Heart right ventricle (tissue), 16 donors: ENCODE results near the gene FGL2. TPM values are rescaled to one million over a fixed set of nuclear protein-coding genes. Genes with fewer than 3 reads are reported as not detected.

Experiments
- ATAC-seq, 8 donors: fragments of 200-7000 bp; cut with Tn5 transposase; one replicate each; pipeline ENCODE4 v1.9.1; 2020; ENCODE audit warnings: mild to moderate bottlenecking in 8 of 8, moderate library complexity in 8 of 8, moderate number of reproducible peaks in 1 of 8
- DNase-seq, 2 donors: peaks; one replicate each; pipeline ENCODE4 v3.0.0-alpha.2; 2020
- H3K27ac ChIP-seq, 10 donors: fragments of 200-600 bp; sonication (generic) in 2 of 10; one replicate each; pipeline versions ENCODE4 v1.5.0 to v1.8.0; 2020 to 2022; ENCODE audit warnings: mild to moderate bottlenecking in 3 of 10
- H3K27me3 ChIP-seq, 7 donors: fragments of 200-600 bp; one replicate each; pipeline ENCODE4 v1.8.0; 2021 to 2022; ENCODE audit warnings: mild to moderate bottlenecking in 2 of 7
- H3K36me3 ChIP-seq, 9 donors: fragments of 200-600 bp; sonication (generic) in 1 of 9; one replicate each; pipeline versions ENCODE4 v1.5.0 to v1.8.0; 2020 to 2022; ENCODE audit warnings: mild to moderate bottlenecking in 2 of 9
- H3K4me1 ChIP-seq, 9 donors: fragments of 200-600 bp; sonication (generic) in 1 of 9; one replicate each; pipeline versions ENCODE4 v1.5.0 to v1.8.0; 2020 to 2022; ENCODE audit warnings: mild to moderate bottlenecking in 4 of 9
- H3K4me3 ChIP-seq, 10 donors: fragments of 200-600 bp; sonication (generic) in 2 of 10; one replicate each; pipeline versions ENCODE4 v1.5.0 to v1.8.0; 2020 to 2022; ENCODE audit warnings: mild to moderate bottlenecking in 7 of 10, moderate library complexity in 2 of 10
- H3K9me3 ChIP-seq, 11 donors: fragments of 200-600 bp in 10 of 11; sonication (generic) in 2 of 11; one replicate each; pipeline versions ENCODE4 v1.5.0 to v1.8.0; 2013 to 2022; ENCODE audit warnings: mild to moderate bottlenecking in 2 of 11, control low read depth in 1 of 11, moderate library complexity in 1 of 11
- CTCF ChIP-seq, 9 donors: fragments of 200-600 bp; sonication (generic) in 2 of 9; IDR thresholded peaks; one replicate each; pipeline versions ENCODE4 v1.5.0 to v1.8.0; 2021 to 2022; ENCODE audit warnings: antibody characterized with exemption in 9 of 9, mild to moderate bottlenecking in 5 of 9, moderate library complexity in 1 of 9
- WGBS, 2 donors: extraction: QIAGEN DNeasy Blood & Tissue Kit; methylation state at CpG; one replicate each; pipeline ENCODE4 v1.1.7; 2013; ENCODE audit warnings: inconsistent platforms in 1 of 2; 5-methylcytosine and 5-hydroxymethylcytosine counted together
- intact Hi-C, 10 donors: fragments of 100-400 bp; cut with DNase I; formaldehyde crosslinking; loops; one replicate each; pipeline versions ENCODE4 v1.11.1 to v1.14.2; 2022
- long read RNA-seq, 3 donors: library from polyadenylated mRNA; unstranded; transcript quantifications; one replicate each; pipeline ENCODE4 v2.0.0, GENCODE V29; 2020 to 2021
- polyA plus RNA-seq, 2 donors: library from polyadenylated mRNA; stranded (reverse); fragments of 200-250 nt; gene quantifications; one replicate each; pipeline ENCODE4 v1.2.3, GENCODE V29; 2013
- total RNA-seq, 10 donors: library from RNA; stranded (reverse); fragmentation: NEBNext Ultra II Directional in 3 of 10; extraction: Animal tissue kit (Norgen Biotek cat#: 25700) in 3 of 10; gene quantifications; one replicate each; pipeline versions ENCODE4 v1.2.1 to v1.2.4, GENCODE V29; 2021 to 2023
- donor health status: Arrhythmogenic right ventricular cardiomyopathy.
- donor health status: ischemic (EF 13 %, LVEDD 7.1; RV severe dilation, severe dysfunction).
- donor health status: healthy with polysubstance abuse.
- donor health status: DM: no; HTN: yes; CAD: no.
- donor health status: DM: no; HTN: no; CAD: no.
- donor health status: ischemic (EF 25% LVEDD 6.9; RV normal size, moderate dysfunction).
- donor health status: ischemic (EF 25% LVEDD 5.7; RV mildly dilated, moderate dysfunction).
- donor health status: healthy.
- donor health status: DM: yes; HTN: yes; CAD: no.
- donor health status: Ischemic cardiomyopathy.
- donor health status: ischemic (EF 35%, LVEDD 5.7; RV mildly dilated, moderate dysfunction).
- donor health status: nonischemic (EF 11% LVEDD 7.7; RV severe dilation, severe dysfunction).
- donor health status: DM: yes; HTN: yes; CAD: no.
- donor health status: PGD.
- donor health status: ischemic (EF 29% LVEDD 5.4; RV normal size, mild dysfunction).
- donor health status: nonischemic (EF 23%, LVEDD 6.1; RV moderate dilation, normal function).

FGL2 gene
- total RNA-seq (10 to 100 TPM in 5 of 10 donors, 1 to 10 TPM in 5; 5.8 to 41.3 (median 10.1) TPM), polyA plus RNA-seq (1 to 10 TPM; 3.4 to 4.5 TPM)
- long read RNA-seq, donor 1, full-length matches to known transcripts = 5 of 6 reads
- long read RNA-seq, donor 1, partial matches to known transcripts = 0 of 6 reads
- long read RNA-seq, donor 1, other reads (novel, unspliced or antisense) = 1 of 6 reads
- long read RNA-seq, donor 2, full-length matches to known transcripts = 2 of 3 reads
- long read RNA-seq, donor 2, partial matches to known transcripts = 0 of 3 reads
- long read RNA-seq, donor 2, other reads (novel, unspliced or antisense) = 1 of 3 reads
- long read RNA-seq, donor 3, full-length matches to known transcripts = 21 of 21 reads
- long read RNA-seq, donor 3, partial matches to known transcripts = 0 of 21 reads
- long read RNA-seq, donor 3, other reads (novel, unspliced or antisense) = 0 of 21 reads

- Histone ChIP-seq H3K27ac (peak within 1 kb of the TSS in 9 of 10 donors; percentile 26 to 83 (median 55)), H3K4me1 (peaks cover 0 to 53% (median 0%) of the 10 kb centered on the region in 9 donors), H3K9me3 (no peaks in the 10 kb centered on the region), H3K4me3 (peak within 1 kb of the TSS; percentile 14 to 62 (median 56)), H3K36me3 (no peaks in the 10 kb centered on the region), H3K27me3 (no peaks in the 10 kb centered on the region)
- DNase-seq (peak; percentile 49 to 69), ATAC-seq (peak; percentile 80 to 97 (median 95))
- WGBS, 2 donors = 18 to 20% methylated on average over 15 of the region's 15 CpGs
- intact Hi-C loops = no loop called here
- TF ChIP-seq CTCF (IDR thresholded peaks at IDR 0.05) = no peak
Measured at GRCh38 chr7:77199013-77199966, at the start of gene FGL2. TSS of gene FGL2 (minus strand) at chr7:77199819. CDS start at chr7:77199793, 26 bp downstream.

- WGBS, 2 donors = 78 to 86% methylated on average over 3 of the region's 3 CpGs
- ATAC-seq = no peak
- H3K4me1 ChIP-seq = peaks cover 0 to 34% (median 15%) of the 10 kb centered on the region in 9 donors
Measured at GRCh38 chr7:77248154-77248553, 48.5 kb upstream of the FGL2 start.

GRCh38 chr7:77247206-77247850, 47.7 kb upstream of the FGL2 start:
- no peaks in the 10 kb centered on the region for H3K27me3 ChIP-seq
- intact Hi-C loops = loop anchor here in 9 of 10 donors (5.0 to 10.0 kb wide), 5 partner anchors 77 to 123 kb away; partner anchors contain the start of gene CCDC146 (in 3 of the 9)
- DNase-seq (peak; percentile 61 to 74), ATAC-seq (peak in 4 of 8 donors; percentile 47 to 66 (median 60))
- H3K9me3 ChIP-seq = no peaks in the 10 kb centered on the region
- peak; percentile 50 to 93 (median 80) for TF ChIP-seq CTCF (IDR thresholded peaks at IDR 0.05)
- H3K4me1 ChIP-seq = peaks cover 0 to 37% (median 15%) of the 10 kb centered on the region in 9 donors
- peaks cover 0 to 3% (median 0%) of the 10 kb centered on the region in 9 donors for H3K36me3 ChIP-seq
- no peak overlapping the region for H3K27ac ChIP-seq
- WGBS, 2 donors = 37 to 40% methylated on average over 3 of the region's 3 CpGs
- no peak overlapping the region for H3K4me3 ChIP-seq

More at GRCh38 chr7:77248154-77248553, 48.5 kb upstream of the FGL2 start:
- H3K9me3 ChIP-seq = no peaks in the 10 kb centered on the region
- no peaks in the 10 kb centered on the region for H3K36me3 ChIP-seq
- no peak overlapping the region for H3K4me3 ChIP-seq
- no peak for TF ChIP-seq CTCF (IDR thresholded peaks at IDR 0.05)
- no peaks in the 10 kb centered on the region for H3K27me3 ChIP-seq
- H3K27ac ChIP-seq = no peak overlapping the region
- DNase-seq = no peak
- intact Hi-C loops = loop anchor here in 9 of 10 donors (5.0 to 10.0 kb wide), 5 partner anchors 77 to 123 kb away; partner anchors contain the start of gene CCDC146 (in 3 of the 9)
